NCI-H460 (cell line): ENCODE data around the gene NAGLU. TPM values are rescaled to one million over a fixed set of nuclear protein-coding genes. Genes with fewer than 3 reads are reported as not detected.
A peak's percentile ranks its signal among the peaks of the same experiment; 100 is the strongest.
"Not testable (repeated sequence)": the region's sequence is repeated elsewhere in the genome, so short reads cannot be mapped to it uniquely, and the experiment has no call there.

Experiments
- DNase-seq: peaks from one replicate; pipeline ENCODE4 v3.0.0-alpha.2; 2016; ENCODE audit warnings: low read depth; ENCODE audit errors: extremely low read depth
- total RNA-seq: library from RNA; depleted of rRNA; stranded (reverse); fragments of >200 nt; shearing (Covaris generic); gene quantifications from 2 replicates; pipeline ENCODE4 v1.2.3, GENCODE V29; 2014

NAGLU gene
- total RNA-seq, 1 experiment from 2014 or later, result 15.3 TPM

GRCh38 chr17:42520540-42520951, 15.5 kb upstream of the NAGLU start:
- no peak for DNase-seq

GRCh38 chr17:42521036-42521435, 15.0 kb upstream of the NAGLU start:
- no peak for DNase-seq

GRCh38 chr17:42521666-42522262, 14.3 kb upstream of the NAGLU start:
- DNase-seq, result no peak

- no peak for DNase-seq
Observed at GRCh38 chr17:42522263-42522790, 13.7 kb upstream of the NAGLU start.

- DNase-seq, result no peak
Observed at GRCh38 chr17:42522798-42523278, 13.2 kb upstream of the NAGLU start.

DNA sequence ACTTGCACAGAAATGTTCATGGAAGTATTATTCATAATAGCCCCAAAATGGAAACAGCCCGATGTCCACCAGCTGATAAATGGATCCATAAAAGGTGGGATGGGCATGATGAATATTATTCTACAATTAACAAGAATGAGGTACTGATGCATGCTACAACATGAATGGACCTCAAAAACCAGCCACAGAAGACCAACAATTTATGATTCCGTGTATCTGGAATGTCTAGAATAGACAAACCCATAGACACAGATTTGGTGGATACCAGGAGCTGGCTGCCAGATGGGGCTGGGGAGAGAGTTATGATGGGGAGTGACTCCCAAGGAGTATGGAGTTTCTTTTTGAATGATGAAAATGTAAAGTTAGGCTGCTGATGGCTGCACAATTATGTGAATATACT, 10.8 kb upstream of the NAGLU start:
- DNase-seq, result no peak

DNA sequence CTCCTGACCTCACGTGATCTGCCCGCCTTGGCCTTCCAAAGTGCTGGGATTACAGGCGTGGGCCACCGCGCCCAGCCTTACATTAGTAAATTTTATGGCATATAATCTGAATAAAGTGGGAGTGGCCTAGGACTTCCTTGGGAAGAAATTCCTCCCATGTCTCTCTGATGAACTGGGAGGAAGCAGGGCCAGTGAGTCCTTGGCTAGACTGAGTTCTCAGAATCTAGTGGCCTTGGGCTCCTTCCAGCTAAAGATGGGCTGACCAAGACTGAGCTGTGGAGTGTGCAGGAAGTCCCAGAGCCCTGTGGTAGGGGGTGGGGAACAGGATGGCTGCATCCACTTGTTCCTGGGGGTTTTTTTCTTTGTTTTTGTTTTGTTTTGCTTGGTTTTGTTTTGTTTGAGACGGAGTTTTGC, 10.0 kb upstream of the NAGLU start:
- DNase-seq, result no peak

DNA sequence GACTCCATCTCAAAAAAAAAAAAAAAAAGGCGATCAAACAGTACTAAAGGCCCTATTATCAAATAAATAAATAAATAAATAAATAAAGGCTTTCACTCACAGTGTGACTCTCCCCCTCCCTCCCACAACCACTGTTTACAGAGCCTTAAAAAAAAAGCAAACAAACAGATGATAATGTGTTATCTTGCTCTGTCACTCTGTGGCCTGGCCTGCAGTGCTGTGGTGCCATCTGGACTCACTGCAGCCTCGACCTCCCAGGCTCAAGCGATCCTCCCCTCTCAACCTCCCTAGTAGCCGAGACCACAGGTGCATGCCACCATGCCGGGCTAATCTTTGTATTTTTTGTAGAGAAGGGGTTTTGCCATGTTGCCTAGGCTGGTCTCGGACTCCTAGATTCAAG, 8.1 kb upstream of the NAGLU start:
- DNase-seq, result no peak

GRCh38 chr17:42529061-42529460, 7.0 kb upstream of the NAGLU start:
- DNase-seq, result no peak

DNA sequence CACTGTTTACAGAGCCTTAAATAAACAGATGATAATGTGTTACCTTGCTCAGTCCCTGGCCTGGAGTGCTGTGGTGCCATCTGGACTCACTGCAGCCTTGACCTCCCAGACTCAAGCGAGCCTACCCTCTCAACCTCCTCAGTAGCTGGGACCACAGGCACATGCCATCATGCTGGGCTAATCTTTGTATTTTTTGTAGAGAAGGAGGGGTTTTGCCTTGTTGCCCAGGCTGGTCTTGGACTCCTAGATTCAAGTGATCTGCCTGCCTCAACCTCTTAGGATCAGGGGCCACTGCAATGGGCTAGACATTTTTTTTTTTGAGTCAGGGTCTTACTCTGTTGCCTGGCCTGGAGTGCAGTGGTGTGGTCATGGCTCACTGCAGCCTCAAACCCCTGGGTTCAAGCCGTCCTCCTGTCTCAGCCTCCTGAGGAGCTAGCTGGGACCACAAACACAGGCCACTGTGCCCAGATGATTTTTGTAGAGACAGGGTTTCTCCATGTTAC, 5.0 kb upstream of the NAGLU start:
- no peak for DNase-seq

GRCh38 chr17:42531455-42532354, 4.3 kb upstream of the NAGLU start:
- peak; percentile 56 for DNase-seq

DNA sequence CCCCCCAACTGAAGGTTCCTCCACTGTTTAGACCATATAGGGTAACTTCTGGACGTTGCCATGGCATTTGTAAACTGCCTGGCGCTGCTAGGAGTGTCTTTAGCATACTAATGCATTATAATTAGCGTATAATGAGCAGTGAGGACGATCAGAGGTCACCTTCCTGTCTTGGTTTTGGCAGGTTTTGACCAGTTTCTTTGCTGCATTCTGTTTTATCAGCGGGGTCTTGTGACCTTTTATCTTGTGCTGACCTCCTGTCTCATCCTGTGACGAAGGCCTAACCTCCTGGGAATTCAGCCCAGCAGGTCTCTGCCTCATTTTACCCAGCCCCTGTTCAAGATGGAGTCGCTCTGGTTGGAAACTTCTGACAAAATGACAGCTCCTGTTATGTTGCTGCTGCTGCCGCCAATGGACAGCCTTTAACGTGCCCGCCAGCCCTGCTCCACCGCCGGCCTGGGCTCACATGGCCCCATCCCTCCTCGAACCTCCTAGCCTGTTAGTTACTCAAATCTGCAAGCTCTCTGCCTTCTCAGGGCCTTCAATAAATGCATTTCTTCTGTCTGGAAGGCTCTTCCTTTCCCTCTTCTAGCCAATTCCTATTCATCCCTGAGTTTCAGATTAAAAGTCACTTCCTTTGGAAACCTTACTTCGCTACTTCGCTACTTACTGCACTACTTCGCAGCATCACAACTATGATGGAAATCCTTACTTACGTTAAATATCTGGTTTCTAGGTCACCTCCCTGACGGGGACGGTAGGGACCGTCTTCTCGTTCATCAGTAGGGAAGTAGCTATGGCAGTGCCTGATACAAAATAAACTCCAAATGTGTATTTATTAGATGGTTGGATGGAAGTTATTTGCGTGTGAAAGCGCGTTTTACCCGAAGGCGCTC, 640 bp upstream of the NAGLU start:
- DNase-seq, result no peak

- peak; percentile 35 for DNase-seq
Observed at GRCh38 chr17:42536372-42537155, 523 bp downstream of the NAGLU start.

DNA sequence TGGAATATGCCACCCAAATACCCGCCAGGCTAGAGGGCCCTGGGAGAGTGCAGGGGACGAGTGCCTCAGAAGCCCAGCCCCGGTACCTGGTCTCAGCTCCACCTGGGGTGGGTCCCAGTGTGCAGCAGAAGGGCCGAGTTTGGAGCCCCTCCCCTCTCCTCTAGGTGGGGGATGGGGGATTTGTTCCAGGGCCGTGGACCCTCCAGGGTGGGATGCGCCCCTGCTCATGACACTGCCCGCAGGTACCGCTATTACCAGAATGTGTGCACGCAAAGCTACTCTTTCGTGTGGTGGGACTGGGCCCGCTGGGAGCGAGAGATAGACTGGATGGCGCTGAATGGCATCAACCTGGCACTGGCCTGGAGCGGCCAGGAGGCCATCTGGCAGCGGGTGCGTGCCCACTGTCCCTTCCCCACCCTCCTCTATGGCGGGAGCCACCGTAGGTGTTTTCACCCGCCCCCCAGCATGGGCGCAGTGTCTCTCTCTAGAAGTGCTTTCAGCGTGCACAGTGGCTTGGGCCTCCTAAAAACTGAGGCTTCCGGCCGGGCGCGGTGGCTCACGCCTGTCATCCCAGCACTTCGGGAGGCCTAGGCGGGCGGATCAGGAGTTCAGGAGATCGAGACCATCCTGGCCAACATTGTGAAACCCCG, 1.2 kb downstream of the NAGLU start:
- DNase-seq, result no peak

GRCh38 chr17:42537826-42538451, 1.9 kb downstream of the NAGLU start:
- no peak for DNase-seq

DNA sequence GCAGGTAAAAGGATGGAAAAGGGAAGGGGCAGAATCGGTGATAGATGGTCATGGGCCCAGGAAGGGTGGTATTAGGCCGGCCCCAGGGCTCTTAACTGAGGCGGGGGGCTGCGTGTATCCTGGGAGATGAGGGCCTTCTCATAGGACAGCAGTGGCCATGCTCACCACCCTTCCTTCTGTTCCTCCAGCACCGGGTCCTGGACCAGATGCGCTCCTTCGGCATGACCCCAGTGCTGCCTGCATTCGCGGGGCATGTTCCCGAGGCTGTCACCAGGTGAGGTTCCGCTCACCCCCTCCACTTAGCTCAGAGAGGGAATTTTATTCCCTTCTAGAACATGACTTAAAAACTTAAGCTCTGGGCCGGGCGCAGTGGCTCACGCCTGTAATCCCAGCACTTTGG, 2.4 kb downstream of the NAGLU start:
- no peak for DNase-seq

- not testable (repeated sequence) for DNase-seq
Observed at GRCh38 chr17:42540558-42540957, 4.5 kb downstream of the NAGLU start.

- no peak for DNase-seq
Observed at GRCh38 chr17:42541041-42541833, 5.2 kb downstream of the NAGLU start.
